SKM-1 treated with dmso at 0.1 percent for 144 hours (cell line): Measurements from ENCODE around the gene HMGA1.

Experiments
- DNase-seq: peaks from one replicate; lab custom pipeline; 2025; ENCODE audit not compliant: unreplicated experiment; lab: John Stamatoyannopoulos, UW

Gene HMGA1

GRCh38 chr6:34223956-34224940 is 12.4 kb upstream of the HMGA1 start:
- DNase-seq = peak; percentile 91

GRCh38 chr6:34225551-34225950 is 11.1 kb upstream of the HMGA1 start:
- no peak for DNase-seq

- no peak for DNase-seq
These were observed 10.6 kb upstream of the HMGA1 start for GRCh38 chr6:34226066-34226465.

- DNase-seq = peak; percentile 58
These were observed 9.7 kb upstream of the HMGA1 start for GRCh38 chr6:34226731-34227586.

- DNase-seq = peak; percentile 28
These were observed 8.8 kb upstream of the HMGA1 start for GRCh38 chr6:34227761-34228421.

- no peak for DNase-seq
These were observed 6.8 kb upstream of the HMGA1 start for GRCh38 chr6:34229877-34230276.

GRCh38 chr6:34230653-34231371 is 5.9 kb upstream of the HMGA1 start:
- no peak for DNase-seq

- no peak for DNase-seq
These were observed 4.9 kb upstream of the HMGA1 start for GRCh38 chr6:34231566-34232336.

- DNase-seq = no peak
These were observed 3.8 kb upstream of the HMGA1 start for GRCh38 chr6:34232901-34233300.

GRCh38 chr6:34233867-34234266 is 2.8 kb upstream of the HMGA1 start:
- DNase-seq = no peak

- DNase-seq = no peak
These were observed 1.9 kb upstream of the HMGA1 start for GRCh38 chr6:34234667-34235306.

- DNase-seq = no peak
These were observed 1.2 kb upstream of the HMGA1 start for GRCh38 chr6:34235307-34236130.

GRCh38 chr6:34236131-34236442 is 586 bp upstream of the HMGA1 start:
- no peak for DNase-seq

- no peak for DNase-seq
These were observed 646 bp downstream of the HMGA1 start for GRCh38 chr6:34237316-34237721.

- peak; percentile 52 for DNase-seq
These were observed 1.3 kb downstream of the HMGA1 start for GRCh38 chr6:34237722-34238584.

- DNase-seq = no peak
These were observed 2.2 kb downstream of the HMGA1 start for GRCh38 chr6:34238585-34239499.

- DNase-seq = no peak
These were observed 2.8 kb downstream of the HMGA1 start for GRCh38 chr6:34239500-34239825.
